HepG2 (cell line): ENCODE data around the gene INO80B. TPM values are rescaled to one million over a fixed set of nuclear protein-coding genes. Genes with fewer than 3 reads are reported as not detected.

Source experiments
- AKNA ChIP-seq: sonication (generic); formaldehyde crosslinking; IDR thresholded peaks from 2 replicates; pipeline ENCODE4 v1.4.0; 2020; ENCODE audit warnings: missing genetic modification reagents, borderline replicate concordance
- CENPX ChIP-seq: sonication (generic); formaldehyde crosslinking; IDR thresholded peaks from 2 replicates; pipeline ENCODE4 v1.9.0; 2021; ENCODE audit warnings: mild to moderate bottlenecking, missing genetic modification reagents, moderate library complexity
- DZIP1 ChIP-seq: sonication (generic); formaldehyde crosslinking; IDR thresholded peaks from 2 replicates; pipeline ENCODE4 v1.5.0; 2020; ENCODE audit warnings: mild to moderate bottlenecking, missing genetic modification reagents
- GTF2F1 ChIP-seq: fragments of 150-350 bp; IDR thresholded peaks from 2 replicates; pipeline ENCODE4 v1.6.1; 2014; ENCODE audit warnings: low read length
- GTF3A ChIP-seq: sonication (generic); formaldehyde crosslinking; conservative IDR thresholded peaks from 2 replicates; pipeline ENCODE4 v1.4.0; 2020; ENCODE audit warnings: mild to moderate bottlenecking, missing genetic modification reagents
- KLF15 ChIP-seq: sonication (generic); formaldehyde crosslinking; IDR thresholded peaks from 2 replicates; pipeline ENCODE4 v1.8.1; 2023; ENCODE audit warnings: borderline replicate concordance, mild to moderate bottlenecking, inconsistent platforms, missing genetic modification reagents, mixed read lengths
- KLF6 ChIP-seq: IDR thresholded peaks from 2 replicates; pipeline ENCODE4 v1.8.0; 2016; ENCODE audit warnings: missing biosample characterization, missing genetic modification reagents
- MTERF4 ChIP-seq: sonication (generic); formaldehyde crosslinking; IDR thresholded peaks from 2 replicates; pipeline ENCODE4 v1.8.0; 2023; ENCODE audit warnings: mild to moderate bottlenecking, missing genetic modification reagents
- PBX3 ChIP-seq: sonication (generic); formaldehyde crosslinking; IDR thresholded peaks from 2 replicates; pipeline ENCODE4 v1.8.1; 2023; ENCODE audit warnings: missing genetic modification reagents, inconsistent platforms, borderline replicate concordance
- SOX5 ChIP-seq: IDR thresholded peaks from 2 replicates; pipeline ENCODE4 v1.6.1; 2016; ENCODE audit warnings: borderline replicate concordance
- SP4 ChIP-seq: sonication (generic); formaldehyde crosslinking; IDR thresholded peaks from 2 replicates; pipeline ENCODE4 v1.8.1; 2023; ENCODE audit warnings: mild to moderate bottlenecking, missing genetic modification reagents
- TOPORS ChIP-seq: sonication (generic); formaldehyde crosslinking; IDR thresholded peaks from 2 replicates; pipeline ENCODE4 v1.8.0; 2023; ENCODE audit warnings: mild to moderate bottlenecking, missing genetic modification reagents
- TRIM24 ChIP-seq: sonication (generic); formaldehyde crosslinking; IDR thresholded peaks from 2 replicates; pipeline ENCODE4 v1.8.0; 2022; ENCODE audit warnings: mild to moderate bottlenecking, missing genetic modification reagents
- XBP1 ChIP-seq: sonication (generic); formaldehyde crosslinking; IDR thresholded peaks from 2 replicates; pipeline ENCODE4 v1.5.0; 2020; ENCODE audit warnings: missing genetic modification reagents
- ZNF12 ChIP-seq: sonication (generic); formaldehyde crosslinking; IDR thresholded peaks from 2 replicates; pipeline ENCODE4 v1.5.0; 2020; ENCODE audit warnings: missing genetic modification reagents
- ZNF331 ChIP-seq: sonication (generic); formaldehyde crosslinking; IDR thresholded peaks from 2 replicates; pipeline ENCODE4 v1.4.0; 2020; ENCODE audit warnings: missing genetic modification reagents
- polyA plus RNA-seq, 8 experiments: library from polyadenylated mRNA; depleted of rRNA in 3 of 8; stranded (reverse) in 7 of 8; unstranded in 1 of 8; fragments of >200 nt; fragmentation: Illumina TruSeq in 4 of 8; extraction: Trizol in 4 of 8; gene quantifications; 2 replicates each; pipeline versions ENCODE4 v1.2.1 to v1.2.3, GENCODE V29; 2011 to 2016; ENCODE audit warnings: low read depth in 4 of 8, missing spikeins in 1 of 8, mixed read lengths in 1 of 8; ENCODE audit not compliant: insufficient read depth in 1 of 8
- total RNA-seq, 5 experiments: library from RNA; depleted of rRNA; stranded (reverse); fragments of >200 nt; fragmentation: Illumina TruSeq; extraction: Trizol; gene quantifications; 2 replicates each; pipeline ENCODE4 v1.2.3, GENCODE V29; 2016; ENCODE audit warnings: low read depth in 1 of 5

The INO80B gene
- total and polyA plus RNA-seq, 2 of the 13 experiments (the other 11 are each of a cell fraction or from before 2014, with no cell fraction given) = 6.2 to 14.5 TPM

- TF ChIP-seq MTERF4 (CRISPR knock-in tag) (peak; percentile 64; the same call in 1 of the 2 replicates), ZNF331 (CRISPR knock-in tag) (peak; percentile 20), SOX5 (peak; percentile 38; the same call in 1 of the 2 replicates), KLF6 (CRISPR knock-in tag) (peak; percentile 78; the same call in 1 of the 2 replicates), DZIP1 (no peak), PBX3 (CRISPR knock-in tag) (peak; percentile 54; the same call in 1 of the 2 replicates), AKNA (CRISPR knock-in tag) (no peak), TRIM24 (CRISPR knock-in tag) (peak; percentile 25; the same call in 1 of the 2 replicates), TOPORS (CRISPR knock-in tag) (no peak; the same call in 1 of the 2 replicates), KLF15 (peak; percentile 68; the same call in 1 of the 2 replicates), SP4 (CRISPR knock-in tag) (peak; percentile 77), ZNF12 (no peak), GTF3A (CRISPR knock-in tag) (no peak), XBP1 (no peak), CENPX (CRISPR knock-in tag) (no peak), GTF2F1 (0 out of 2 replicates have a peak, but pooled peaks have one; percentile 52)
Observed at GRCh38 chr2:74482801-74483674, 28.2 kb downstream of the INO80B start, which contains the start of the genes CCDC142 and TTC31 (continued).
